Measurements from ENCODE around the gene TGFBR2.

TGFBR2 gene

GRCh38 chr3:30670292-30670691 lies 63.9 kb downstream of the TGFBR2 start:
- no peak overlapping the region for H3K9ac ChIP-seq (ENCODE audit: low read length)
- no peak overlapping the region for H3K4me3 ChIP-seq (ENCODE audit: low read depth, low read length)
- H3K27me3 ChIP-seq (ENCODE audit: control insufficient read depth, insufficient read depth, low read length), result no peaks in the 10 kb centered on the region
- peaks cover 29% of the 10 kb centered on the region for H3K4me1 ChIP-seq (ENCODE audit: control insufficient read depth, insufficient read depth, low read length)
- H3K36me3 ChIP-seq (ENCODE audit: control insufficient read depth, insufficient read depth, low read length), result peaks cover 45% of the 10 kb centered on the region
- no peak overlapping the region for H3K27ac ChIP-seq (ENCODE audit: low read depth, low read length)
- H3K9me3 ChIP-seq (ENCODE audit: control insufficient read depth, insufficient read depth, low read depth, low read length), result no peaks in the 10 kb centered on the region

- Histone ChIP-seq H3K36me3 (ENCODE audit: control insufficient read depth, insufficient read depth, low read length) (peaks cover 46% of the 10 kb centered on the region), H3K4me1 (ENCODE audit: control insufficient read depth, insufficient read depth, low read length) (peaks cover 16% of the 10 kb centered on the region), H3K27ac (ENCODE audit: low read depth, low read length) (no peak overlapping the region), H3K4me3 (ENCODE audit: low read depth, low read length) (no peak overlapping the region), H3K27me3 (ENCODE audit: control insufficient read depth, insufficient read depth, low read length) (no peaks in the 10 kb centered on the region), H3K9me3 (ENCODE audit: control insufficient read depth, insufficient read depth, low read depth, low read length) (no peaks in the 10 kb centered on the region), H3K9ac (ENCODE audit: low read length) (no peak overlapping the region)
Measured at GRCh38 chr3:30671527-30672286, 65.3 kb downstream of the TGFBR2 start.

DNA sequence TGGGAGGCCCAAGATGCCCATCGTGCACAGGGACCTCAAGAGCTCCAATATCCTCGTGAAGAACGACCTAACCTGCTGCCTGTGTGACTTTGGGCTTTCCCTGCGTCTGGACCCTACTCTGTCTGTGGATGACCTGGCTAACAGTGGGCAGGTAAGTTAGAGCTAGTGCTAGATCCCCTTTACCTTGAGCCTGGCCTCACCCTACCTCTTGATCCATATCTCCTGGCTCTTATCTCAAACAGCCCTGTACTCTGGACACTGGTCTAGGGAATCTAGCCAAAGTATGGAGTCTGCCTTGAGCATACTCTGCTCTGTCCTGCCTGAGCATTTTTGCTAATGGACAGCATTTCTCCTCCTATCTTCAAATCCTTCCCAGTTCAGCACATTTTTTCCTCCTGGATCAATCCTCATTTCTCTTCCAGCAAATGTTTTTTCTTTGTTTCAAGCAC lies 65.9 kb downstream of the TGFBR2 start:
- Histone ChIP-seq H3K4me3 (ENCODE audit: low read depth, low read length) (no peak overlapping the region), H3K9ac (ENCODE audit: low read length) (no peak overlapping the region), H3K27ac (ENCODE audit: low read depth, low read length) (no peak overlapping the region), H3K4me1 (ENCODE audit: control insufficient read depth, insufficient read depth, low read length) (peaks cover 11% of the 10 kb centered on the region), H3K36me3 (ENCODE audit: control insufficient read depth, insufficient read depth, low read length) (peaks cover 46% of the 10 kb centered on the region), H3K27me3 (ENCODE audit: control insufficient read depth, insufficient read depth, low read length) (no peaks in the 10 kb centered on the region), H3K9me3 (ENCODE audit: control insufficient read depth, insufficient read depth, low read depth, low read length) (no peaks in the 10 kb centered on the region)

DNA sequence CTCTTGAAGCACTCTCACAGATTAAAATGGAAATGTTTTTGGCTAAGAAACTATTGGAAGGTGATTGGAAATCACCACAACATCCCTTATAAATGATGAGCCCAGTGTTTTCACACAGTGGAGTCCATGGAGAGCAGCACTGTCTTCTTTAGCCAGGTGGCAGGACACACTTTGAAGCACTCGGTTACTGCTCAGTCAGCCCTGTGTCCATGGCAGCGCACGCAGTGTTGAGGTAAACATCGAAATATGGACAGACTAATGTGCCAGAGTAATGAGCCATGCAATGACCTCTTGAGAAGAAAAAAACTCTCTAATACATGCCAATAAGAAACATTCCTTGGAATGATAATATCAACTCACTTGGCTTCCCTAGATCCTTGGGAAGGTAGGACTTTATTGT lies 66.6 kb downstream of the TGFBR2 start:
- Histone ChIP-seq H3K4me1 (ENCODE audit: control insufficient read depth, insufficient read depth, low read length) (peaks cover 5% of the 10 kb centered on the region), H3K36me3 (ENCODE audit: control insufficient read depth, insufficient read depth, low read length) (peaks cover 52% of the 10 kb centered on the region), H3K9me3 (ENCODE audit: control insufficient read depth, insufficient read depth, low read depth, low read length) (no peaks in the 10 kb centered on the region), H3K9ac (ENCODE audit: low read length) (no peak overlapping the region), H3K27ac (ENCODE audit: low read depth, low read length) (no peak overlapping the region), H3K4me3 (ENCODE audit: low read depth, low read length) (no peak overlapping the region), H3K27me3 (ENCODE audit: control insufficient read depth, insufficient read depth, low read length) (no peaks in the 10 kb centered on the region)

DNA sequence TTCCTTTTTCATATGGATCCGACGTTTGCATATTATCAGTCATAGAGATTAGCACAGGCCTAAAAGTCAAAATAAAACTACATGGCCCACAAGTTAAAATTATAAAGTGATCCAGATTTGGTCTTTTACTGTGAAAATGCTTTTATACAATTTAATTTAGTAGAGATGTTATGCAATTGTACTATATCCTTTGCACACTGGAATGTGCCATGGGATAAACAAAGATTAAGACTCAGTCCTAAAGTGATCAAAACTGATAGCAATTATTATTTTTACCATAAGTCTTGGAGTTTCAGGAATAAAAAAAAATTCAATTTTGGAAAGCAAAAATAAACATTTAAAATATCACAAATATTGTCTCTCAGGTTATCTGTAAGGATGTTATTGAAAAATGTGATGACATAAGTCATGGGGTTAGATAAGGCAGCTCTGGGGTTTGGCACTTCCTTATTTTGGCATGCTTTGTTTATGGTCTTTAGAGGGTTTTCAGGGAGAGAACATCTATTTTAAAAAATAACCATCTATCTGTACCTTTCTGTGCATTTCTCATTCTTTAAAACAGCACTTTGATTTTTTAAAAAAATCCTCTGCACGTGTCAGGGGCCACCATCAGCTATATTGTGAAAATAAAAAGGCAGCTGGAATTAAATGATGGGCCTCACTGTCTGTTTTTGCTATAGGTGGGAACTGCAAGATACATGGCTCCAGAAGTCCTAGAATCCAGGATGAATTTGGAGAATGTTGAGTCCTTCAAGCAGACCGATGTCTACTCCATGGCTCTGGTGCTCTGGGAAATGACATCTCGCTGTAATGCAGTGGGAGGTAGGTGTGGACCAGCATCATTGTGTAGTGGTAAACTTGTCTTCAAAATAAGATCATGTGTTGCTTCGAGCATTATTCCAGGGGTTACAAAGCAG lies 67.3 kb downstream of the TGFBR2 start:
- Histone ChIP-seq H3K27me3 (ENCODE audit: control insufficient read depth, insufficient read depth, low read length) (no peaks in the 10 kb centered on the region), H3K4me3 (ENCODE audit: low read depth, low read length) (no peak overlapping the region), H3K27ac (ENCODE audit: low read depth, low read length) (no peak overlapping the region), H3K9me3 (ENCODE audit: control insufficient read depth, insufficient read depth, low read depth, low read length) (no peaks in the 10 kb centered on the region), H3K9ac (ENCODE audit: low read length) (no peak overlapping the region), H3K4me1 (ENCODE audit: control insufficient read depth, insufficient read depth, low read length) (no peaks in the 10 kb centered on the region), H3K36me3 (ENCODE audit: control insufficient read depth, insufficient read depth, low read length) (peaks cover 56% of the 10 kb centered on the region)

GRCh38 chr3:30675006-30675405 lies 68.6 kb downstream of the TGFBR2 start:
- Histone ChIP-seq H3K27ac (ENCODE audit: low read depth, low read length) (no peak overlapping the region), H3K27me3 (ENCODE audit: control insufficient read depth, insufficient read depth, low read length) (no peaks in the 10 kb centered on the region), H3K9ac (ENCODE audit: low read length) (no peak overlapping the region), H3K4me1 (ENCODE audit: control insufficient read depth, insufficient read depth, low read length) (peaks cover 6% of the 10 kb centered on the region; the same call in 1 of the 2 replicates), H3K4me3 (ENCODE audit: low read depth, low read length) (no peak overlapping the region), H3K36me3 (ENCODE audit: control insufficient read depth, insufficient read depth, low read length) (peaks cover 63% of the 10 kb centered on the region), H3K9me3 (ENCODE audit: control insufficient read depth, insufficient read depth, low read depth, low read length) (no peaks in the 10 kb centered on the region)

- Histone ChIP-seq H3K27me3 (ENCODE audit: control insufficient read depth, insufficient read depth, low read length) (no peaks in the 10 kb centered on the region), H3K4me1 (ENCODE audit: control insufficient read depth, insufficient read depth, low read length) (peaks cover 12% of the 10 kb centered on the region), H3K9me3 (ENCODE audit: control insufficient read depth, insufficient read depth, low read depth, low read length) (no peaks in the 10 kb centered on the region), H3K36me3 (ENCODE audit: control insufficient read depth, insufficient read depth, low read length) (peaks cover 58% of the 10 kb centered on the region), H3K27ac (ENCODE audit: low read depth, low read length) (no peak overlapping the region), H3K4me3 (ENCODE audit: low read depth, low read length) (no peak overlapping the region), H3K9ac (ENCODE audit: low read length) (no peak overlapping the region)
Measured at GRCh38 chr3:30675774-30676173, 69.4 kb downstream of the TGFBR2 start.

- peaks cover 21% of the 10 kb centered on the region for H3K4me1 ChIP-seq (ENCODE audit: control insufficient read depth, insufficient read depth, low read length)
- H3K27me3 ChIP-seq (ENCODE audit: control insufficient read depth, insufficient read depth, low read length), result no peaks in the 10 kb centered on the region
- H3K4me3 ChIP-seq (ENCODE audit: low read depth, low read length), result no peak overlapping the region
- no peak overlapping the region for H3K27ac ChIP-seq (ENCODE audit: low read depth, low read length)
- no peaks in the 10 kb centered on the region for H3K9me3 ChIP-seq (ENCODE audit: control insufficient read depth, insufficient read depth, low read depth, low read length)
- peaks cover 49% of the 10 kb centered on the region for H3K36me3 ChIP-seq (ENCODE audit: control insufficient read depth, insufficient read depth, low read length)
- H3K9ac ChIP-seq (ENCODE audit: low read length), result no peak overlapping the region
Measured at GRCh38 chr3:30676424-30677346, 70.3 kb downstream of the TGFBR2 start.

GRCh38 chr3:30677347-30677685 lies 70.9 kb downstream of the TGFBR2 start:
- Histone ChIP-seq H3K27ac (ENCODE audit: low read depth, low read length) (no peak overlapping the region), H3K27me3 (ENCODE audit: control insufficient read depth, insufficient read depth, low read length) (no peaks in the 10 kb centered on the region), H3K4me1 (ENCODE audit: control insufficient read depth, insufficient read depth, low read length) (peaks cover 26% of the 10 kb centered on the region), H3K9ac (ENCODE audit: low read length) (no peak overlapping the region), H3K9me3 (ENCODE audit: control insufficient read depth, insufficient read depth, low read depth, low read length) (no peaks in the 10 kb centered on the region), H3K4me3 (ENCODE audit: low read depth, low read length) (no peak overlapping the region), H3K36me3 (ENCODE audit: control insufficient read depth, insufficient read depth, low read length) (peaks cover 42% of the 10 kb centered on the region)

DNA sequence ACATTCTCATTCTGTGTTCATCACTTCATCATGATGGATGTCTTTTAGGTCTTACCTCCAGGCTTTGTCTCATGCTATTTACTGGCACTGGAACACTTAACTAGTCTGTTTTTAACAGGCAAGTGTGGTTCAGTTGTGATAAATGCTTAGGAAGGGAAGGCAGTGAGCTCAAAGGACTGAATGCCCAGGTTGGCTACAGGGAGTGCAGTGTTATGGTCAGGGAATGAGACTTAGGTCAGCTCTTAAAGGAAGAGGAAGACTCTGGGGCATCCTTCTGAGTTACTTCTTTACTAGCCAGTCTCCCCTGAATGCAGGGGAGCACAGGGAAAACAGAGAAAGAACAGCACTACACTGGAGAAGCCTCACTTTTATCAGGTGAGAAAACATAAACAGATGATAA lies 72.6 kb downstream of the TGFBR2 start:
- H3K36me3 ChIP-seq (ENCODE audit: control insufficient read depth, insufficient read depth, low read length), result peaks cover 33% of the 10 kb centered on the region
- H3K9ac ChIP-seq (ENCODE audit: low read length), result no peak overlapping the region
- H3K4me3 ChIP-seq (ENCODE audit: low read depth, low read length), result no peak overlapping the region
- no peaks in the 10 kb centered on the region for H3K9me3 ChIP-seq (ENCODE audit: control insufficient read depth, insufficient read depth, low read depth, low read length)
- no peak overlapping the region for H3K27ac ChIP-seq (ENCODE audit: low read depth, low read length)
- H3K27me3 ChIP-seq (ENCODE audit: control insufficient read depth, insufficient read depth, low read length), result no peaks in the 10 kb centered on the region
- peaks cover 26% of the 10 kb centered on the region for H3K4me1 ChIP-seq (ENCODE audit: control insufficient read depth, insufficient read depth, low read length)

Data from HUES6 (cell line).